Activated B cell treated with CpG ODN at 0.5 μM for 24 hours (primary cell): ENCODE results near the gene ECPAS. TPM values are rescaled to one million over a fixed set of nuclear protein-coding genes. Genes with fewer than 3 reads are reported as not detected.

Experiments used
- ATAC-seq: fragments of 200-7000 bp; cut with Tn5 transposase; one replicate; pipeline ENCODE4 v1.10.0; 2021; ENCODE audit warnings: low read depth, mild to moderate bottlenecking, moderate library complexity
- CTCF ChIA-PET: fragments of 350-600 bp; sonication (Branson Sonifier 250); formaldehyde crosslinking; loops from one replicate; lab custom pipeline; 2021; ENCODE audit warnings: antibody characterized with exemption; lab: Charles Lee
- POLR2A ChIA-PET: fragments of 350-600 bp; sonication (Branson Sonifier 250); formaldehyde crosslinking; loops from one replicate; lab custom pipeline; 2021; ENCODE audit warnings: antibody characterized with exemption; lab: Charles Lee
- DNase-seq: peaks from one replicate; pipeline ENCODE4 v3.0.0; 2022
- H3K27ac Mint-ChIP-seq: one replicate; pipeline ENCODE4 v1.8.0; 2020; ENCODE audit warnings: mixed read lengths
- H3K27me3 Mint-ChIP-seq: one replicate; pipeline ENCODE4 v1.8.0; 2021; ENCODE audit warnings: mixed read lengths
- H3K36me3 Mint-ChIP-seq: one replicate; pipeline ENCODE4 v1.8.0; 2021; ENCODE audit warnings: low read depth, mixed read lengths
- H3K4me1 Mint-ChIP-seq: one replicate; pipeline ENCODE4 v1.8.0; 2021; ENCODE audit warnings: mixed read lengths
- H3K4me3 Mint-ChIP-seq: one replicate; pipeline ENCODE4 v1.8.0; 2020; ENCODE audit warnings: mild to moderate bottlenecking, mixed read lengths
- H3K9me3 Mint-ChIP-seq: one replicate; pipeline ENCODE4 v1.8.0; 2020; ENCODE audit warnings: mixed read lengths
- CTCF ChIP-seq: fragments of 200-600 bp; IDR thresholded peaks from one replicate; pipeline ENCODE4 v1.8.0; 2022; ENCODE audit warnings: antibody characterized with exemption, mild to moderate bottlenecking
- intact Hi-C: fragments of 100-400 bp; cut with micrococcal nuclease; formaldehyde crosslinking; loops from one replicate; pipeline ENCODE4 v1.15.1; 2024
- total RNA-seq: library from RNA; stranded (reverse); gene quantifications from 2 replicates; pipeline ENCODE4 v1.2.3, GENCODE V29; 2022

ECPAS gene
- total RNA-seq, 1 donor from 2014 or later, result 81.9 TPM

GRCh38 chr9:111438541-111439235 is 45.5 kb downstream of the ECPAS start:
- no peak for TF ChIP-seq CTCF
- Mint-ChIP-seq H3K4me3 (no peak overlapping the region), H3K4me1 (no peaks in the 10 kb centered on the region), H3K27ac (no peak overlapping the region), H3K27me3 (no peaks in the 10 kb centered on the region), H3K9me3 (no peaks in the 10 kb centered on the region), H3K36me3 (peaks cover 68% of the 10 kb centered on the region)
- CTCF ChIA-PET, result no interaction called here
- intact Hi-C loops, result no loop called here
- POLR2A ChIA-PET, result no interaction called here
- no peak for ATAC-seq
- DNase-seq, result no peak

GRCh38 chr9:111436571-111436970 is 47.6 kb downstream of the ECPAS start:
- H3K27ac Mint-ChIP-seq, result no peak overlapping the region
- no peak overlapping the region for H3K4me3 Mint-ChIP-seq
- no peaks in the 10 kb centered on the region for H3K9me3 Mint-ChIP-seq
- POLR2A ChIA-PET, result no interaction called here
- H3K27me3 Mint-ChIP-seq, result no peaks in the 10 kb centered on the region
- ATAC-seq (no peak), DNase-seq (no peak)
- CTCF ChIA-PET, result no interaction called here
- H3K4me1 Mint-ChIP-seq, result no peaks in the 10 kb centered on the region
- intact Hi-C loops, result no loop called here
- no peak for TF ChIP-seq CTCF
- H3K36me3 Mint-ChIP-seq, result peaks cover 68% of the 10 kb centered on the region

- ChIA-PET CTCF (no interaction called here), POLR2A (no interaction called here)
- H3K9me3 Mint-ChIP-seq, result no peaks in the 10 kb centered on the region
- H3K27ac Mint-ChIP-seq, result no peak overlapping the region
- H3K36me3 Mint-ChIP-seq, result peaks cover 73% of the 10 kb centered on the region
- intact Hi-C loops, result no loop called here
- H3K4me3 Mint-ChIP-seq, result no peak overlapping the region
- ATAC-seq, result no peak
- no peak for TF ChIP-seq CTCF
- no peak for DNase-seq
- no peaks in the 10 kb centered on the region for H3K27me3 Mint-ChIP-seq
- H3K4me1 Mint-ChIP-seq, result no peaks in the 10 kb centered on the region
Observed at GRCh38 chr9:111433082-111433481, 51.1 kb downstream of the ECPAS start.

- Mint-ChIP-seq H3K27me3 (no peaks in the 10 kb centered on the region), H3K36me3 (peaks cover 76% of the 10 kb centered on the region), H3K27ac (no peak overlapping the region), H3K4me3 (no peak overlapping the region), H3K4me1 (no peaks in the 10 kb centered on the region), H3K9me3 (no peaks in the 10 kb centered on the region)
- TF ChIP-seq CTCF, result no peak
- ChIA-PET POLR2A (interaction anchor here (0.6 kb wide), 1 partner anchor 1024 kb away, joined by 7 read pairs; no protein-coding TSS in a partner anchor), CTCF (no interaction called here)
- ATAC-seq (no peak), DNase-seq (no peak)
- intact Hi-C loops, result no loop called here
Observed at GRCh38 chr9:111431684-111432083, 52.5 kb downstream of the ECPAS start.

- no peaks in the 10 kb centered on the region for H3K27me3 Mint-ChIP-seq
- H3K36me3 Mint-ChIP-seq, result peaks cover 85% of the 10 kb centered on the region
- H3K4me3 Mint-ChIP-seq, result no peak overlapping the region
- intact Hi-C loops, result no loop called here
- H3K9me3 Mint-ChIP-seq, result no peaks in the 10 kb centered on the region
- H3K4me1 Mint-ChIP-seq, result no peaks in the 10 kb centered on the region
- TF ChIP-seq CTCF, result no peak
- ChIA-PET POLR2A (no interaction called here), CTCF (no interaction called here)
- no peak overlapping the region for H3K27ac Mint-ChIP-seq
- ATAC-seq (no peak), DNase-seq (no peak)
Observed at GRCh38 chr9:111429175-111429574, 55.0 kb downstream of the ECPAS start.
